Sigmoid colon (tissue), 7 donors: ENCODE results near the gene TGFBR3L. TPM values are rescaled to one million over a fixed set of nuclear protein-coding genes. Genes with fewer than 3 reads are reported as not detected.

Experiments
- DNase-seq: peaks from one replicate; pipeline ENCODE4 v3.0.0-alpha.2; 2019
- H3K27ac ChIP-seq, 4 donors: fragments of 200-600 bp; sonication (generic); one replicate each; pipeline ENCODE4 v1.5.1; 2016 to 2019; ENCODE audit warnings: mild to moderate bottlenecking in 1 of 4
- H3K27me3 ChIP-seq, 3 donors: fragments of 200-600 bp; sonication (generic); one replicate each; pipeline ENCODE4 v1.5.1; 2019; ENCODE audit warnings: mild to moderate bottlenecking in 1 of 3
- H3K36me3 ChIP-seq, 4 donors: fragments of 200-600 bp; sonication (generic); one replicate each; pipeline ENCODE4 v1.5.1; 2016 to 2019
- H3K4me1 ChIP-seq, 4 donors: fragments of 200-600 bp; sonication (generic); one replicate each; pipeline ENCODE4 v1.5.1; 2017 to 2019
- H3K4me3 ChIP-seq, 4 donors: fragments of 200-600 bp; sonication (generic); one replicate each; pipeline ENCODE4 v1.5.1; 2017 to 2019; ENCODE audit warnings: mild to moderate bottlenecking in 2 of 4, moderate library complexity in 1 of 4
- H3K9me3 ChIP-seq, 4 donors: fragments of 200-600 bp in 3 of 4; sonication (generic) in 3 of 4; one replicate each; pipeline versions ENCODE4 v1.5.1 to v1.6.1; 2013 to 2019
- CTCF ChIP-seq, 4 experiments: fragments of 450-650 bp in 3 of 4; fragments of 200-600 bp in 1 of 4; IDR thresholded peaks; one replicate each; pipeline ENCODE4 v1.5.1; 2016 to 2019; ENCODE audit warnings: antibody characterized with exemption in 4 of 4, mild to moderate bottlenecking in 3 of 4, moderate library complexity in 2 of 4
- EP300 ChIP-seq, 4 donors: sonication (generic); formaldehyde crosslinking; IDR thresholded peaks; one replicate each; pipeline ENCODE4 v1.6.1; 2017; ENCODE audit warnings: antibody characterized with exemption in 4 of 4
- POLR2A ChIP-seq, 2 donors: fragments of 450-650 bp; IDR thresholded peaks; one replicate each; pipeline ENCODE4 v1.6.1; 2016; ENCODE audit warnings: antibody characterized with exemption in 2 of 2, mild to moderate bottlenecking in 2 of 2, moderate library complexity in 2 of 2
- POLR2AphosphoS5 ChIP-seq, 4 donors: sonication (generic); formaldehyde crosslinking; IDR thresholded peaks; one replicate each; pipeline ENCODE4 v1.6.1; 2017; ENCODE audit warnings: antibody characterized with exemption in 4 of 4
- WGBS, 2 donors: extraction: QIAGEN DNeasy Blood & Tissue Kit; methylation state at CpG; one replicate each; pipeline ENCODE4 v1.1.7; 2013; 5-methylcytosine and 5-hydroxymethylcytosine counted together
- intact Hi-C: fragments of 100-400 bp; cut with DNase I; formaldehyde crosslinking; loops from one replicate; pipeline ENCODE4 v1.15.1; 2023
- polyA plus RNA-seq, 3 donors: library from polyadenylated mRNA; stranded (reverse); fragments of 200-250 nt; gene quantifications; one replicate each; pipeline ENCODE4 v1.2.3, GENCODE V29; 2013
- total RNA-seq, 4 donors: library from RNA; depleted of rRNA; stranded (reverse); fragments of >200 nt; gene quantifications; one replicate each; pipeline ENCODE4 v1.1.0, GENCODE V29; 2016
- donor health status: healthy with polysubstance abuse.
- donor health status: Bipolar disorder and iron deficiency.
- donor health status: healthy.

The TGFBR3L gene
- total RNA-seq: 1 to 10 TPM in 1 of 4 donors, not detected in 3; 1.8 TPM
- not detected for polyA plus RNA-seq

GRCh38 chr19:7914598-7915045, at the start of gene TGFBR3L:
TGFBR3L (plus strand) TSS chr19:7914830.
- no peak within 1 kb of the TSS for H3K27ac ChIP-seq
- WGBS, 2 donors: 40 to 73% methylated on average over 12 of the region's 12 CpGs
- H3K36me3 ChIP-seq: peaks cover 34 to 40% (median 34%) of the 10 kb centered on the region in 4 donors
- H3K4me3 ChIP-seq: no peak within 1 kb of the TSS
- TF ChIP-seq POLR2AphosphoS5 (IDR thresholded peaks at IDR 0.05) (peak in 1 of 4 donors; percentile 38), CTCF (IDR thresholded peaks at IDR 0.05) (no peak)
- H3K9me3 ChIP-seq: no peaks in the 10 kb centered on the region
- intact Hi-C loops: no loop called here
- H3K4me1 ChIP-seq: peaks cover 0 to 39% (median 36%) of the 10 kb centered on the region in 4 donors
- DNase-seq: no peak
- H3K27me3 ChIP-seq: peaks cover 38 to 52% (median 52%) of the 10 kb centered on the region in 3 donors

- intact Hi-C loops: loop anchor here (5.0 kb wide), 1 partner anchor 37 kb away; the partner anchor contains the start of gene MAP2K7
- Histone ChIP-seq H3K4me3 (no peak overlapping the region), H3K4me1 (peaks cover 0 to 39% (median 35%) of the 10 kb centered on the region in 4 donors), H3K36me3 (peaks cover 0 to 2% (median 0%) of the 10 kb centered on the region in 4 donors), H3K9me3 (no peaks in the 10 kb centered on the region), H3K27ac (no peak overlapping the region), H3K27me3 (peaks cover 26 to 82% (median 59%) of the 10 kb centered on the region in 3 donors)
- no peak for DNase-seq
- 15 to 41% methylated on average over 10 of the region's 10 CpGs for WGBS, 2 donors
- TF ChIP-seq POLR2A (IDR thresholded peaks at IDR 0.05) (no peak), CTCF (IDR thresholded peaks at IDR 0.05) (no peak), POLR2AphosphoS5 (IDR thresholded peaks at IDR 0.05) (no peak), EP300 (IDR thresholded peaks at IDR 0.05) (no peak)
Observed at GRCh38 chr19:7865262-7865911, 49.2 kb upstream of the TGFBR3L start.

- Histone ChIP-seq H3K27ac (no peak overlapping the region), H3K4me3 (no peak overlapping the region), H3K4me1 (peaks cover 0 to 43% (median 37%) of the 10 kb centered on the region in 4 donors), H3K36me3 (no peaks in the 10 kb centered on the region), H3K9me3 (no peaks in the 10 kb centered on the region), H3K27me3 (peaks cover 23 to 70% (median 50%) of the 10 kb centered on the region in 3 donors)
- WGBS, 2 donors: 67 to 78% methylated on average over 12 of the region's 12 CpGs
- intact Hi-C loops: loop anchor here (5.0 kb wide), 1 partner anchor 36 kb away; the partner anchor contains the start of gene MAP2K7
- DNase-seq: no peak
- TF ChIP-seq POLR2A (IDR thresholded peaks at IDR 0.05) (no peak), EP300 (IDR thresholded peaks at IDR 0.05) (no peak), CTCF (IDR thresholded peaks at IDR 0.05) (no peak), POLR2AphosphoS5 (IDR thresholded peaks at IDR 0.05) (no peak)
Observed at GRCh38 chr19:7866399-7867091, 48.1 kb upstream of the TGFBR3L start.

- no peak overlapping the region for H3K27ac ChIP-seq
- H3K27me3 ChIP-seq: peaks cover 18 to 68% (median 46%) of the 10 kb centered on the region in 3 donors
- TF ChIP-seq EP300 (IDR thresholded peaks at IDR 0.05) (no peak), POLR2AphosphoS5 (IDR thresholded peaks at IDR 0.05) (no peak), POLR2A (IDR thresholded peaks at IDR 0.05) (no peak), CTCF (IDR thresholded peaks at IDR 0.05) (no peak)
- H3K4me3 ChIP-seq: no peak overlapping the region
- H3K4me1 ChIP-seq: peaks cover 0 to 43% (median 37%) of the 10 kb centered on the region in 4 donors
- WGBS, 2 donors: 84 to 90% methylated on average over 9 of the region's 9 CpGs
- H3K36me3 ChIP-seq: no peaks in the 10 kb centered on the region
- no peaks in the 10 kb centered on the region for H3K9me3 ChIP-seq
- intact Hi-C loops: loop anchor here (5.0 kb wide), 1 partner anchor 35 kb away; the partner anchor contains the start of gene MAP2K7
- DNase-seq: no peak
Observed at GRCh38 chr19:7867092-7867844, 47.4 kb upstream of the TGFBR3L start.
